IMR-90 (cell line): ENCODE data around the gene MT1G. TPM values are rescaled to one million over a fixed set of nuclear protein-coding genes. Genes with fewer than 3 reads are reported as not detected.

Experiments used
- ATAC-seq: fragments of 200-7000 bp; cut with Tn5 transposase; 2 replicates; pipeline ENCODE4 v1.9.1; 2020; ENCODE audit warnings: low read depth, mild to moderate bottlenecking, moderate library complexity
- BruUV-seq: library from RNA; stranded (reverse); fragments of 400-500 nt; replicated peaks from 2 replicates; lab custom pipeline; 2021; lab: Mats Ljungman, UMichigan
- CTCF ChIA-PET: fragments of 300-600 bp; formaldehyde crosslinking; extraction: SDS; loops from one replicate; lab custom pipeline; 2021; ENCODE audit warnings: antibody characterized with exemption; lab: Yijun Ruan, JAX
- POLR2A ChIA-PET: fragments of 300-600 bp; sonication (Branson Sonifier 250); formaldehyde crosslinking; loops from one replicate; lab custom pipeline; 2022; ENCODE audit warnings: antibody characterized with exemption; ENCODE audit not compliant: unreplicated experiment; lab: Charles Lee
- DNase-seq: peaks from one replicate; pipeline ENCODE4 v3.0.0; 2013
- H2AFZ ChIP-seq: replicated peaks from 2 replicates; pipeline ENCODE3; 2013; ENCODE audit warnings: low read length, mild to moderate bottlenecking; ENCODE audit not compliant: poor library complexity
- H2AK5ac ChIP-seq: 2 replicates; pipeline ENCODE4 v1.6.1; 2013; ENCODE audit warnings: low read depth, low read length, inconsistent platforms
- H2AK9ac ChIP-seq: replicated peaks from 2 replicates; pipeline ENCODE3; 2013; ENCODE audit warnings: mild to moderate bottlenecking, low read depth, low read length, moderate library complexity; ENCODE audit not compliant: poor library complexity
- H2BK120ac ChIP-seq: 2 replicates; pipeline ENCODE4 v1.6.1; 2013; ENCODE audit warnings: low read depth, low read length, inconsistent platforms
- H2BK15ac ChIP-seq: 3 replicates; pipeline ENCODE4 v1.6.1; 2013; ENCODE audit warnings: low read depth, low read length, inconsistent platforms
- H2BK20ac ChIP-seq: 2 replicates; pipeline ENCODE4 v1.6.1; 2013; ENCODE audit warnings: low read depth, mild to moderate bottlenecking, inconsistent platforms, low read length, moderate library complexity
- H2BK5ac ChIP-seq: 2 replicates; pipeline ENCODE4 v1.6.1; 2013; ENCODE audit warnings: mild to moderate bottlenecking, low read depth, low read length, inconsistent platforms; ENCODE audit not compliant: poor library complexity, severe bottlenecking
- H3K14ac ChIP-seq: replicated peaks from 2 replicates; pipeline ENCODE4 v1.6.1; 2013; ENCODE audit warnings: low read depth, low read length, inconsistent platforms
- H3K18ac ChIP-seq: 2 replicates; pipeline ENCODE4 v1.6.1; 2013; ENCODE audit warnings: low read depth, low read length, control low read depth
- H3K23ac ChIP-seq: 2 replicates; pipeline ENCODE4 v1.6.1; 2013; ENCODE audit warnings: low read depth, low read length, inconsistent platforms
- H3K27ac ChIP-seq: 2 replicates; pipeline ENCODE4 v1.5.1; 2013; ENCODE audit warnings: mild to moderate bottlenecking, control low read depth, low read length; ENCODE audit not compliant: insufficient read depth
- H3K27me3 ChIP-seq: 2 replicates; pipeline ENCODE4 v1.6.1; 2013; ENCODE audit warnings: low read length; ENCODE audit not compliant: control insufficient read depth, insufficient read depth
- H3K36me3 ChIP-seq: 2 replicates; pipeline ENCODE4 v1.6.1; 2013; ENCODE audit warnings: low read length, mixed read lengths; ENCODE audit not compliant: control insufficient read depth, insufficient read depth
- H3K4ac ChIP-seq: 2 replicates; pipeline ENCODE4 v1.6.1; 2013; ENCODE audit warnings: low read depth, low read length, inconsistent platforms
- H3K4me1 ChIP-seq: 2 replicates; pipeline ENCODE4 v1.6.1; 2013; ENCODE audit warnings: low read length, mixed read lengths; ENCODE audit not compliant: control insufficient read depth, insufficient read depth
- H3K4me2 ChIP-seq: 2 replicates; pipeline ENCODE4 v1.6.1; 2013; ENCODE audit warnings: low read depth, mild to moderate bottlenecking, control low read depth, low read length, moderate library complexity
- H3K4me3 ChIP-seq: 2 replicates; pipeline ENCODE4 v1.5.1; 2013; ENCODE audit warnings: low read depth, mild to moderate bottlenecking, control low read depth, low read length, moderate library complexity; ENCODE audit not compliant: insufficient read depth
- H3K56ac ChIP-seq: 2 replicates; pipeline ENCODE4 v1.6.1; 2013; ENCODE audit warnings: low read length, inconsistent platforms; ENCODE audit not compliant: insufficient read depth; ENCODE audit errors: extremely low read depth
- H3K79me1 ChIP-seq, 2 experiments: 2 replicates each; pipeline ENCODE4 v1.6.1; 2013; ENCODE audit warnings: low read length in 2 of 2, inconsistent platforms in 1 of 2, low read depth in 1 of 2
- H3K9ac ChIP-seq: 2 replicates; pipeline ENCODE4 v1.6.1; 2013; ENCODE audit warnings: low read depth, low read length, control low read depth
- H3K9me1 ChIP-seq: 2 replicates; pipeline ENCODE4 v1.6.1; 2013; ENCODE audit warnings: low read length, inconsistent platforms; ENCODE audit not compliant: insufficient read depth
- H3K9me3 ChIP-seq: 2 replicates; pipeline ENCODE4 v1.6.1; 2013; ENCODE audit warnings: low read length; ENCODE audit not compliant: control insufficient read depth, insufficient read depth
- H4K20me1 ChIP-seq: 2 replicates; pipeline ENCODE4 v1.6.1; 2013; ENCODE audit warnings: low read length, inconsistent platforms; ENCODE audit not compliant: insufficient read depth
- H4K5ac ChIP-seq: 2 replicates; pipeline ENCODE4 v1.6.1; 2013; ENCODE audit warnings: mild to moderate bottlenecking, low read depth, low read length, control low read depth
- H4K8ac ChIP-seq, 2 experiments: 2 replicates each; pipeline ENCODE4 v1.6.1; 2013; ENCODE audit warnings: low read depth in 2 of 2, low read length in 2 of 2, control low read depth in 1 of 2, inconsistent platforms in 1 of 2
- H4K91ac ChIP-seq: 2 replicates; pipeline ENCODE4 v1.6.1; 2013; ENCODE audit warnings: low read depth, low read length, inconsistent platforms; ENCODE audit not compliant: insufficient read depth
- CHD1 ChIP-seq: IDR thresholded peaks from 2 replicates; pipeline ENCODE4 v1.6.1; 2012; ENCODE audit warnings: low read depth, low read length, improper control_type of control experiment
- FOS ChIP-seq: fragments of 150-350 bp; IDR thresholded peaks from 2 replicates; pipeline ENCODE4 v1.6.1; 2016; ENCODE audit warnings: low read depth, low read length
- MAFK ChIP-seq: IDR thresholded peaks from 2 replicates; pipeline ENCODE4 v1.6.1; 2012; ENCODE audit warnings: low read depth, low read length, improper control_type of control experiment
- RAD21 ChIP-seq: IDR thresholded peaks from 2 replicates; pipeline ENCODE4 v1.6.1; 2012; ENCODE audit warnings: low read length, improper control_type of control experiment
- RFX5 ChIP-seq: IDR thresholded peaks from 2 replicates; pipeline ENCODE4 v1.8.0; 2012; ENCODE audit warnings: low read depth, mild to moderate bottlenecking, low read length, moderate library complexity
- SMC3 ChIP-seq: fragments of 150-350 bp; IDR thresholded peaks from 2 replicates; pipeline ENCODE4 v1.6.1; 2016; ENCODE audit warnings: low read depth, mild to moderate bottlenecking, antibody characterized with exemption, low read length, moderate library complexity
- WGBS, 2 experiments: methylation state at CpG; one replicate each; pipeline versions ENCODE4 v1.1.5 to v1.1.7; 2013; ENCODE audit warnings: missing lambda C conversion rate in 2 of 2; ENCODE audit not compliant: insufficient read length in 1 of 2; ENCODE audit errors: extremely low coverage in 2 of 2; 5-methylcytosine and 5-hydroxymethylcytosine counted together
- dilution Hi-C: fragments of 300-500 bp; cut with HindIII; formaldehyde crosslinking; loops from one replicate; pipeline ENCODE4 v1.14.3; 2018; ENCODE audit warnings: low sequenced_read_pairs; ENCODE audit not compliant: unreplicated experiment
- in situ Hi-C: fragments of 300-500 bp; cut with MboI; formaldehyde crosslinking; loops from 3 replicates; pipeline ENCODE4 v1.14.3; 2019; ENCODE audit warnings: low sequenced_read_pairs, inconsistent platforms, mixed read lengths
- intact Hi-C: fragments of 100-400 bp; cut with micrococcal nuclease; formaldehyde crosslinking; loops from 2 replicates; pipeline ENCODE4 v1.10.0; 2022
- polyA plus RNA-seq, 3 experiments: library from polyadenylated mRNA; depleted of rRNA; stranded (reverse); fragments of >200 nt; gene quantifications; 2 replicates each; pipeline ENCODE4 v1.2.3, GENCODE V29; 2012; ENCODE audit warnings: low replicate concordance in 1 of 3
- total RNA-seq: library from RNA; depleted of rRNA; stranded (reverse); fragments of >200 nt; gene quantifications from 2 replicates; pipeline ENCODE4 v1.2.3, GENCODE V29; 2012
- TF ChIP-seq, protein P1 (sequence below): conservative IDR thresholded peaks from 2 replicates; pipeline ENCODE4 v1.5.1; 2012; ENCODE audit warnings: mild to moderate bottlenecking, low read depth, low read length, improper control_type of control experiment

The MT1G gene
- total and polyA plus RNA-seq, 2 of the 4 experiments (the other 2 are of a cell fraction): 0.48 TPM; not detected in 1

DNA sequence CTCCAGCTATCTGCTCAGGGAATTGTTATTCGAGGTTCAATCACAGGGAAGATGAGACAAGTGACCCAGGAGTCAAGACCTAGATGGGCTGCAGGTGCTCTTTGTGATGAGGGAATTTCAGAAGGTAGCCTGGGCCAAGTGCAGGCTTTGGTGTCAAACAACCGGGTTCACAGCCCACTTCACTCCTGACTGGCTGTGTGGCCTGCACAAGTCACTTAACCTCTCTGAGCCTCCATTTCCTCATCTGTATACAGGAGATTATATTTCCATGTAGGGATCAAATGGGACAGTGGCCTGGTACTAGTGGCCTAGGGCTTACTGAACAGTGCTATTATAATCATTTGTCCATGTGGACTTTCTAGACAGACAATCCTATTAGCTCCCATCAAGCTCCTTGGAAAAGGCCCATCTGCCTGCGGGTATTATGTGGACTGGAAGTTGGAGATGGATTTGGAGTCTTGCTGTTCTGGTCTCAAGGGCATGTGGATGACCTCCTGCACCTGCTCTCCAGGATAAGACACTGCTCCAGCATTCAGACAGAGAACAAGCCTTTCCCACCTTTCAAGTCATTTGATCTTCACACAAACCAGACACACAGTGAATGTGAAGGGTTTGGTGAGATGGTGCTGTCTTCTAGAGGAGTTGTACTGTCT, 11.3 kb upstream of the MT1G start:
- Histone ChIP-seq H3K4me2 (no peak overlapping the region), H3K14ac (no peak overlapping the region), H2BK20ac (no peak overlapping the region), H2AFZ (no peak overlapping the region), H2BK5ac (no peak overlapping the region), H3K27ac (no peak overlapping the region), H2BK120ac (no peak overlapping the region), H3K9me3 (no peaks in the 10 kb centered on the region), H2AK5ac (no peak overlapping the region), H3K27me3 (peaks cover 24% of the 10 kb centered on the region), H3K36me3 (no peaks in the 10 kb centered on the region), H3K9ac (no peak overlapping the region), H3K9me1 (no peaks in the 10 kb centered on the region), H4K20me1 (no peaks in the 10 kb centered on the region), H3K4me3 (no peak overlapping the region), H3K79me1 (peaks cover 3% of the 10 kb centered on the region in 2 experiments; a peak in 1 of 4 replicates), H3K56ac (no peak overlapping the region), H4K5ac (no peak overlapping the region), H2BK15ac (no peak overlapping the region), H3K4ac (no peak overlapping the region), H4K91ac (no peak overlapping the region), H3K4me1 (peaks cover 7% of the 10 kb centered on the region; the same call in 1 of the 2 replicates), H3K18ac (no peak overlapping the region), H4K8ac (no peak overlapping the region), H3K23ac (no peak overlapping the region), H2AK9ac (no peak overlapping the region)
- intact Hi-C loops: no loop called here
- BruUV-seq: no TSS peak
- ATAC-seq (no peak), DNase-seq (no peak)
- POLR2A ChIA-PET: no interaction called here
- dilution Hi-C loops: no loop called here
- no CpG with 5 or more reads among the region's 3 CpGs for WGBS, 2 experiments
- CTCF ChIA-PET: no interaction called here
- no peak for TF ChIP-seq CHD1
- no peak for TF ChIP-seq SMC3
- TF ChIP-seq FOS: no peak
- no peak for TF ChIP-seq MAFK
- TF ChIP-seq, protein P1, sequence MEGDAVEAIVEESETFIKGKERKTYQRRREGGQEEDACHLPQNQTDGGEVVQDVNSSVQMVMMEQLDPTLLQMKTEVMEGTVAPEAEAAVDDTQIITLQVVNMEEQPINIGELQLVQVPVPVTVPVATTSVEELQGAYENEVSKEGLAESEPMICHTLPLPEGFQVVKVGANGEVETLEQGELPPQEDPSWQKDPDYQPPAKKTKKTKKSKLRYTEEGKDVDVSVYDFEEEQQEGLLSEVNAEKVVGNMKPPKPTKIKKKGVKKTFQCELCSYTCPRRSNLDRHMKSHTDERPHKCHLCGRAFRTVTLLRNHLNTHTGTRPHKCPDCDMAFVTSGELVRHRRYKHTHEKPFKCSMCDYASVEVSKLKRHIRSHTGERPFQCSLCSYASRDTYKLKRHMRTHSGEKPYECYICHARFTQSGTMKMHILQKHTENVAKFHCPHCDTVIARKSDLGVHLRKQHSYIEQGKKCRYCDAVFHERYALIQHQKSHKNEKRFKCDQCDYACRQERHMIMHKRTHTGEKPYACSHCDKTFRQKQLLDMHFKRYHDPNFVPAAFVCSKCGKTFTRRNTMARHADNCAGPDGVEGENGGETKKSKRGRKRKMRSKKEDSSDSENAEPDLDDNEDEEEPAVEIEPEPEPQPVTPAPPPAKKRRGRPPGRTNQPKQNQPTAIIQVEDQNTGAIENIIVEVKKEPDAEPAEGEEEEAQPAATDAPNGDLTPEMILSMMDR: no peak
- no peak for TF ChIP-seq RAD21
- no peak for TF ChIP-seq RFX5
- in situ Hi-C loops: no loop called here
